GM12874 (cell line): ENCODE data around the gene ARHGAP33.
A peak's percentile ranks its signal among the peaks of the same experiment; 100 is the strongest.

Source experiments
- CTCF ChIP-seq: IDR thresholded peaks from 2 replicates; pipeline ENCODE4 v1.5.1; 2011; ENCODE audit warnings: low read depth, mild to moderate bottlenecking, control low read depth, low read length, moderate library complexity; ENCODE audit not compliant: insufficient read depth

ARHGAP33 gene

GRCh38 chr19:35743640-35744429 is 31.5 kb upstream of the ARHGAP33 start:
- no peak for TF ChIP-seq CTCF

DNA sequence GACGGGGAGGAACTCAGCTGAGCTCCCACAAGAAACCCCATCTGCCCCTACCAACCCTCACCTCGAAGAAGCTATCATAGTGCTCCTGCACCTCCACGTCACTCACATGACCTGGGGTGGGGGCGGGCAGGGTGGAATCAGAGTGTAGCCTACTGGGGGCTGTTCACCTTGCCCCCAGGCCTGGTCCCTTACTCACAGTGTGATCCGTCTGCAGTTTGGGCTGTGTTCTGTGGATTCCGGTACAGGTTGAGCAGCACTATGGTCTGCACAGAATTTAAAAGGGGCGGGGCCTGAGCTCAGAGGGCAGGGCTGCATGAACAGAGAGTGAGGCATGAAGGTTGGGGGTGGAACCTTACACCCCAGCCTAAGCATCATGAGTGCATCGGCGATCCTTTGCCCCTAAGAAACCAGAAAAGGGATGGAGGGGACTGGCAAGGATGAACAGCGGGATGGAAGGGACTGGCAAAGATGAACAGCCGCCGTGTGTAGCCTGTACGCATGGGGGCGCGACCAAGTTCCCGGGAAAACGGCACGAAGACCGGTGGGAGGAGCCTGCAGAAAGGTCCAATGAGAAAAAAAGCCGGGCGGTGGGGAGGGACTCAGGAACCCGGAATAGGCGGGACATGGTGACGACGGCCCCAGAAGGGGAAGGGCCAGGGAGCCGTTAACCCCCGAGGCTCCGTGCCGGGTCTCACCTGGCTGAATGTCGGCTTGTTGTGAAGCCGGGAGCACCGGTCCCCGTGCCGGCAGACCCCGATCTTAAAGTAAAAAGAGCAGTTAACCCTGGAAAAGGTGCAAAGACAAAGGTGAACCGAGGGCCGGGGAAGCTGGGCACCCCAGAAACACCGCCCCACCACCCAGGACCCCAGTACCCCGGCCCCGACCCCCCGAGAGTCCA is 30.7 kb upstream of the ARHGAP33 start:
- TF ChIP-seq CTCF: peak; percentile 23; the same call in 1 of the 2 replicates

DNA sequence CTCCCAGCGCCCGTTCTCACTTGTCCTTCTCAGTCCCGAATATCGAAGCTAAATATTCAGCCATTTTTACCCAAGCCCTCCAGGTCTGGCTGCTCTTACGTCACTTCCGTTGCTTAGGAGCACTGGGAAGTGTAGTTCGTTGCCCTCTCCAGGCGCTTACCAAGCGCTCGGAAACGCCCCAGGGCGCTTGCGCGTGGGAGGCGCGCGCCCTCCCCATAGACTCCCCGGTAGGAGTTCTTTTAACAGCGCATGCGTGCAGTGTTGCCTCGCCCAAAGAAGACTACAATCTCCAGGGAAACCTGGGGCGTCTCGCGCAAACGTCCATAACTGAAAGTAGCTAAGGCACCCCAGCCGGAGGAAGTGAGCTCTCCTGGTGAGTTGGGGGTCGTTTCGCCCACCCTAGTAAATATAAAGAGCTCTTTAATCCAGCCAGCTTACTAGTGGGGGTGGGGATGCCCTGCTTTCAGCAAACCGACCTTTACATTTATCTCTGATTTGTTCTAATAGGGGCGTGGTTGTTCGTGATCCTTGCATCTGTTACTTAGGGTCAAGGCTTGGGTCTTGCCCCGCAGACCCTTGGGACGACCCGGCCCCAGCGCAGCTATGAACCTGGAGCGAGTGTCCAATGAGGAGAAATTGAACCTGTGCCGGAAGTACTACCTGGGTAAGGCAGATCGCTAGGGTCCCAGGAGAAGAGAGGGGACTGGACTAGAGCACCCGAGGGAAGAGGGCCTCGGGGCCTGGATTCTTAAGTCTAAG is 29.9 kb upstream of the ARHGAP33 start, which contains the start of the genes PSENEN and U2AF1L4:
Gene PSENEN, plus strand, starts transcription at position 324 of the 759 bp plus-strand sequence. Its CDS starts 280 bp downstream, at position 604.
Gene U2AF1L4, minus strand, starts transcription at position 91 of the 759 bp plus-strand sequence. Its CDS starts 27 bp downstream, at position 64.
- no peak for TF ChIP-seq CTCF

- TF ChIP-seq CTCF: no peak
Measured at GRCh38 chr19:35746087-35746462, 29.3 kb upstream of the ARHGAP33 start.

DNA sequence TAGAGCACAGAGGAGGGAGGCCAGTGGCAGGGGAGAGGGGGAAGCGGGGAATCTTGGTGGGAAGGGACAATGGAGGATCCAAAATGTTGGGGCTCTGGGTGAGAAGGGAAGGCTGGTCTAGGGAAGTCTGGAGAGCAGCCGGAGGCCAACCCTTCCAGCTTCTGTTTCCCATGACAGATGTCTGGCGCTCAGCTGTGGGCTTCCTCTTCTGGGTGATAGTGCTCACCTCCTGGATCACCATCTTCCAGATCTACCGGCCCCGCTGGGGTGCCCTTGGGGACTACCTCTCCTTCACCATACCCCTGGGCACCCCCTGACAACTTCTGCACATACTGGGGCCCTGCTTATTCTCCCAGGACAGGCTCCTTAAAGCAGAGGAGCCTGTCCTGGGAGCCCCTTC is 28.8 kb upstream of the ARHGAP33 start:
- no peak for TF ChIP-seq CTCF

GRCh38 chr19:35748106-35749020 is 27.0 kb upstream of the ARHGAP33 start, which contains the start of gene LIN37:
Gene LIN37 (plus strand): TSS chr19:35748576. CDS start chr19:35748725, 149 bp downstream.
- no peak for TF ChIP-seq CTCF
